Activated CD4-positive, CD25-positive, alpha-beta regulatory T cell treated with anti-CD3 and anti-CD28 coated beads, Interleukin-2, amount 50 U/mL, for 72 hours (primary cell): ENCODE data around the gene ZNF175.
"Not testable (repeated sequence)": the region's sequence is repeated elsewhere in the genome, so short reads cannot be mapped to it uniquely, and the experiment has no call there.

ENCODE experiments used
- DNase-seq: peaks from one replicate; pipeline ENCODE4 v3.0.0; 2021

Gene ZNF175

DNA sequence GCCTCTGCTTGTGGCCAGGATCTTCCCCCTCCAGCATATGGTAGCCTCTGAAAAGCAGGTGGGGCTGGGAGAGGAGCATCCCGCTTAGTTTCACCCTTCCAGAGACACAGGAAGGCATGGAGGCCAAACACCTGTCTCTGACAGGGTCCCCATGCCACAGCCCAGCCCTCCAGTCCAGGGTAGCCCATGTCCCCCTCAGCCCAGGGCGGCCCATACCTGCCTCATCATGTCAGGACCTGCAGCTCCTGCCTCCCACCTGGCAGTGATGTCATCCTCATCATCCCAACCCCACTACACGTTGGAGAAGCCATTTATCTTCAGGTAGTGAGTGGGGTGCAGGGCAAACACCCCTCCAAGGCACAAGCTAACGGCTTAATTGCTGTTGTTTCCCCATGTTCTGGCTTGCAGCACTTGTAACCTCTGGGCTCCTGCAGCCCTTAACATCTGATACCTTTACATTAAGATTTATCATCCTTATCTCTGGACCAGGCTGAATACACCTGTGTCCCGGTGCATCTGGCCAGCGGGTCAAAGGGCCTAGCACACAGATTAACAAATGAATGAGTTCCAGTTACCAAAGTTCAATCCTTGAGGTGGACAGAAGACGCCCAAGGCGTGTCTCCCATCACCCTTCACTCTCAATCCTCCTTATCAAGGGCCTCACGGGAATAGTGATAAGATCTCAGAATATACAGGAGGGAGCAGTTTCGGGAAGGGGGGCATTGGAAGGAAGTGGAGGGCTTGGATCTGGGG lies 22.2 kb downstream of the ZNF175 start:
- DNase-seq = no peak

DNA sequence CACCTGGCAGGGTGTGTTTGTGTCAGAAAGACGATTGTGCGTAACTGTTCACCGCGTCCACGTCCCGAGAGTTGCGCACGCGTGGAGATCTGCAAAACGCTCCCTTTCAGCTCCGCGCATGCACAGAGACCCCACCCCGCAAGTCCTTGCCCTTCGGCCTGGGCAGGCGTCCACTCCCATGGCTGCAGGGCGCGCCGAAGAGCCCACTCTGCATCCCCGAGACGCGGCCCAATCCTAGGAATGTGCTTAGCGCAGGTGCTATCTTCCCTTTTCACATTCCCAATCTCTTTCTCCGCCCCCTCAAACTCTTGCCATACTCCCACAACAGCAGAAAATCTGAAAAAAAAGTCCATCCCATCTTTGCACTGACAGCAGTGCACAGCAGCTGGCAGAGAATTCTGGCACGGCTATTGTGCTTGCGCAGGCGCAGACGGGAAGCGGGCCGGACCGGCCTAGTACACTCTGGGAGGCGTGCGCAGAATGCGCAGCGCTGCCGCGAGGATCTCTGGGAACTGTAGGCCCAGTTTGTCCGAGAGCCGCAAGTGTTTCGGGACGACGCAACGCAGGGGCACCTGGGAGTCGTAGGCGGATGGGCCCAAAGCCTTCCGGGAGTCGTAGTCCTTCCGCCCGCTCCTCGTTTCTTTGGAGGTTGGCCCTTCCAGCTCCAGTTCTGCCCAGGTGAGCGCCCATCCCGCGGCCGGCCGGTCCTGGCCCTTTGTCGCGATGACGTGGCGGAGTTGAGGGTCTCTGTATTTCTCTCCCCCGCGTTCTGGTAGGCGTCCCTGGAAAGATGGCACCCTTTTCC lies 23.1 kb downstream of the ZNF175 start:
- DNase-seq = peak; percentile 92

DNA sequence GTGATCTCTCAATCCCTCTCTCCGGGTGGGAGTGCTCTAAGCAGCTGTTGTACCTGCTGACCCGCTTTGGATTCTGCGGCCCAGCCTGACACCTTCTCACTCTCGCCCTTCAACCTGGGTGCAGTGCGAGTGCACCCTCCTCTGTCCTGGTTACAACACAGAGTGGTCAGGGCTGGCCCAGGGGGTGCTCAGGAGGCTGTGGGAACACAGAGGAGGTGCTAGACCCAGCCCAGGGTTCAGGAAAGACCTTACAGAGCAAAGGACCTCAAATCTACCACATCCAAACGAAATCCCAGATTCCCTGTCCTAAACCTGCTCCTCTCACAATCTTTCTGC lies 23.7 kb downstream of the ZNF175 start:
- DNase-seq = no peak

DNA sequence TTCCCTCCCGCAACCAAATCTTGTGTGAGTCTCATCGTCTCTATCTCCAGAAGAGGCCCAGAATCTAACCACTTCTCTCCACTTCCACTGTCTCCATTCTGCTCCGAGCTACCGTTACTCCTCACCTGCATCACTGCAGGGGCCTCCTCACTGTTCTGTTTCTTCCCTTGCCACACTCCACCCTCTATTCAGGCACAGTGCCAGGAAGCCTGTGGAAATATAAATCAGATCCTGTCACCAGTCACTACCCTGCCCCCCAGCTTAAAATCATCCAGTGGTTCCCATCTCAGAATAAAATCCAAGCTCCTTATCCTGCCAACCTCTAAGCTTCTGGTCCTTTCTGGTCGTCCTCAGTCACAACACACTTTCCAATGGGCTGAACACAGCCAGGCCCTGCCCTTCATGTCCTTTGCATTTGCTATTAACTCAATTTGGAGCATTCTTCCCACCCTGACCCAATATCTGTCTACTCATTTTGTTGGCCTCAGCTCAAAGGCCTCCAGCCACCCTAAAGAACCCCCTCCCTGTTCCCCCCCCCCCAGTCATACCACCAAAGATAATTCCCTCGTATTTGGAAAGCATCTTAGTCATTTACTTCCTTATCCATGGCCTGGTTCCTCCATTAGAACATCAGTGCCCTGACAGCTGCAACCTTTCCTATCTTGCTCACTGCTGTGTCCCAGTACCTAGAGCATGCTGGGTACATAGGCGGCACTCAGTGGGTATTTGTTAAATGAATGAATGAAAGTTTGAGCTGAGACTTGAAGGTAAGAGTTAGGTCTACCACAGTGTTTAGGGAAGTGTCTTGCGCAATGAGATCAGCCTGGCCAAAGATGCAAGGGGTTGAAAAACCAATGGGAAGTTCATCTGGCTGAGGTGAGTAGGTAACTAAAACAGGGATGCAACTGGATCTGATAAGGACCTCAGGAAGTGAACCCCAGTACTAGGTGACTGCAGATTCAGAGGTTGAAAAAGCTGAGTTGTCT lies 24.4 kb downstream of the ZNF175 start:
- DNase-seq = no peak

DNA sequence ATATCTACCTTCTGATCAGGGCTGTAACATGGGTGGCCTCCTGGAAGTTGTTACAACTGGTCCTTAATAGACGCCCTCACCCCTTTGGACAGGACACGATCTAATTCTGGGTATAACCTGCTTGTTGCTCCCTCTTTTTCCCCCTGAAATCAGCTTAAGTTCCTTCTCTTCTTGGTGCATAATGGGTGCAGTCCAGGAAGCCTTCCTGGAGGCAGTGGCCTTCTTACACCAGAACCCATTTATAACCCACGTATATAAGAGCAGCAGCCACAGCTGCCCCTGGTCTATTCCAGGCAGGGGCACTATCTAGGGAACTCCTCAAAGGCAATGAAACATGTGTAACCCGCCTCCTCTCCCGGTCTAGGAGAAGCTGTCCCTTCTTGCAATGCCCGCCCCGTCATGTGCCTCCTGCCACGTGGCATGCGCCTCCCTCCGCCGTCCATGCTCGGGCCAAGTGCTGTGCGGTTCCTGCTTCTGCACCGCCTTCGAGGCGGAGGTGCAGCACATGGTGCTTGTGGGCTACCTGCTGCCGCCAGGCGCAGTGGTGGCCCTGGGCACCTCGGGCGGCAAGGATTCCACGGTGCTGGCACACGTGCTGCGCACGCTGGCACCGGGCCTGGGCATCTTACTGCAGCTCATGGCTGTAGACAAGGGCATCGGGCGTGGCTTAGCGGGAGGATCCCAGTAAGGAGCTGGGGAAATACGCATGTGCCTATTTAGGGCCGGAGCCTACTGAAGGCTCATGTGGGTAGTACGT lies 27.3 kb downstream of the ZNF175 start:
- DNase-seq = no peak

DNA sequence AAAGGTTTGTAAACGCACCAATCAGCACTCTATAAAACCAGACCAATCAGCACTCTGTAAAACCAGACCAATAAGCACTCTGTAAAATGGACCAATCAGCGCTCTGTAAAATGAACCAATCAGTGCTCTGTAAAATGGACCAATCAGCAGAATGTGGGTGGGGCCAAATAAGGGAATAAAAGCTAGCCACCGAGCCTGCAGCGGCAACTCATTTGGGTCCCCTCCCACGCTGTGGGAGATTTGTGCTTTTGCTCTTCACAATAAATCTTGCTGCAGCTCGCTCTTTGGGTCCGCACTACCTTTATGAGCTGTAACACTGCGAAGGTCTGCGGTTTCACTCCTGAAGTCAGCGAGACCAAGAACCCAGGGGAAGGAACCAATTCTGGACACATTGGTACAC lies 28.0 kb downstream of the ZNF175 start:
- DNase-seq = no peak

DNA sequence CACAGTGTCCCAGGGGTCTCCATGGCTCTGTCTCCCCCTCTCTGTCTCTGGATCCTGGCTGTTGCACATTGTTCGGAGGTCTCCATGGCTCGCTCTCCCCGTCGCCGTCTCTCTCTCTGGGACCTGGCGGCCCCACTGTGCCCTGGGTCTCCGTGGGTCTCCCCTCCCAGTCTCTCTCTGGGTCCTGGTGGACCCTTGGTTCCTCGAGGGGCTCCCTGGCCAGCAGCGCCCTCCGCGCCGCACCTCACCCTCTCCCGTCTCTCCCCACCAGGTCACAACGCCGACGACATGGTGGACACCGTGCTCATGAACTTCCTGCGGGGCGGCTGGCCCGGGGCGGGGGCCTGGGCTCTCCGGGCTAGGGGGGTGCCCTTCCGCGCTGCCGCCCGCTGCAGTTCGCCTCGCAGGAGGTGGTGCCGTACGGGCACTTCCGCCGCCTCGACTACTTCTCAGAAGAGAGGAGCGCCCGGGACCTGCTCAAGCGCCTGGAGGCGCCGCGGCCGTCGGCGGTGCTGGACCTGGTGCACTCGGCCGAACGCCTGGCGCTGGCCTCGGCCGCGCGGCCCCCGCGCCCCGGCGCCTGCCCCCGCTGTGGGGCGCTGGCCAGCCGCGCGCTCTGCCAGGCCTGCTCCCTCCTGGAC lies 30.0 kb downstream of the ZNF175 start:
- no peak for DNase-seq

DNA sequence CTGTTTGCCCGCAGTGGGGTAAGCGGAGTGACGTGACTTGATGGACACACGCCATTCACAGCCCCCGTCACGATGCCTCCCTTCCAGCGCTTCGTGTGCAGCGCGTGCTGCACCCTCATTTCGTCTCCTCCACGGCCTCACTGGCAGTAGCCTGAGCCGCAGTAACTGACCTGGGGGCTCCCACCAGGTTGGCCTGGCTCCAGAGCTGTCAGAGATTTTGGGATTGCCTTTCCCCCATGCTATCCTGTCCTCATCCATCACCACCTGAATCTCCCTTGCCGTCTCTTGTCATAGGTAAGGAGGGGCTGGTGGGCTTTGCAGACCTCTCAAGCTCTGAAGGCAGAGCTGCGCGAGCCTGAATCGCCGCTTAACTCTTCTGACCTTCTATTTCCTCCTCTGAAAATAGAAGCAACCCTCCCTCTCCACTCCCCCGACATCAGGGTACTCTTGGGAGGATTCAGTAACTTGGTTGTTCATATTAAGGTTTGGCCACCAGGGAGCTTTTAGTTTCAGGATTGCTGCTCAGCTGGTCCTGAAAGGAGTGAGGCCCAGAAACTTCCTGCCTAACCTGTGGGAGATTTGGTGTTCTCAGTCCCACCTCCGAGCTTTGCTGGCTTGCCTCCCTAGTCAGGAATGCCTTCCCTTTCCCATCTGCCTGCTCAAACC lies 31.2 kb downstream of the ZNF175 start:
- no peak for DNase-seq

DNA sequence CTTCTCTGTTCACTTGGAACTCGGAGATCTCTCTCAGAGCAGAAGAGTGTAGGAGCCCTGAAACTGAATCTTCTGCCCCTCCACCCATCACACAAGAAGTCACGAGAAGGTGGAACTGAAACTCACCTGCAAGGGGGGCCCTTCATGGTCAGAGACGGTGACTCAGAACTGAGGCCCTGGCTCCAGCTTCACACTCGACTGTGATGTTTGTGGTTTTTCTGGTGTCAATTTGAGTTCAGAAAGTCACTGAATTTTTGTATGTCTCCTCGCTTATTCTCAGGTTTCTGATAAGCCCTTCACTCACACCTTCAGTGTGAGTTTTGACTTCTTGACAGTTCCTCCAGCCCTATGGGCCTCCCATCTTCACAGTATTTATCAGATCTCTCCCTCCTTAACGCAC lies 36.0 kb downstream of the ZNF175 start:
- no peak for DNase-seq

DNA sequence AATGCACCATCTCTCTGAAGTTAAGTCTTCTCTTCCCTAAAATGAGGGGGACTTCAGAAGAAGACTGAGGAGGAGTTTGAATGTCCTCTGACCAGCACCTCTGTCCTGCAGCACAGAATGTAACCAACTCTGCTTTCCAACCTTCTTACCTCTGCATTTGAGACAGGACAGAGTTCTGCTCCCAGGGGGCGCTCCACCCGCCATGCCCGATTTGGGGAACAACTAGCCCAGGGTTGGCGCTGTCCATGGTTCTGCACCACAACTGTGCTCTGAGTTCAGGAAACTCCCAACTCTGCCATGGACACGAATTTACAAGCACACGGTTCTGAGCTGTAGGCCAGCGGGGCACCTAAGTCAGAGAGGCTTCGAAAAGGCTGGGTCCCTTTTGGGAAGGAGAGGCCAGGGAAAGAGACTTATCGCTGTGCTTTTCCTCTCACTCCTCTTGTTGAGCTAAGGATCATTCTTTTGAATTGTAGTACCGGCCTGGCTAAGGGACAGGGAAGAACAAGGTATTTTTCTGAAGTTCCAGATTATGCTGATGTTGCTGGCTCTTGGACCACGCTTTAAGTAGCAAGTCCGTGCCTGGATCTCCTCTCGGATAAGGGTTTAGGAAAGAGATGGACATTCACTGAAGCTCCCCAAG lies 37.0 kb downstream of the ZNF175 start:
- no peak for DNase-seq

DNA sequence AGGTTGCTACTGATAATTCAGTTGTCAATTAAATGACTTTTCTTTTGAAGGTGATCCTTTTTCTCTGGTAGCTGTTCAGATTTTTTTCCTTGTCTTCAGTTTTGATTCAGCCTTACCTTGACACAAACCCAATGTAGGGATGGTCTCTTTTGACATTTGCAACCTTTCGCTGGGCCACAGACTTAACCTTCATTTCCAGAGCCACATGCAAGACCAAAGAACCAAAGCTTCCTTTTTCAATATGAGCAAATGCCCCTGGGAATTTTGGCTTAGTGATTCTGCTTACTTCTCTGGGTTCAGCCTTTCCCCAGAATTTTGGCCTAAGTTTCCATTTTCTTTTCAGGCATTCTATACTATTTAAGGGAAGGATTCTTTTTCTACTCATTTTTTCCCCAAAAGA lies 39.5 kb downstream of the ZNF175 start:
- no peak for DNase-seq

DNA sequence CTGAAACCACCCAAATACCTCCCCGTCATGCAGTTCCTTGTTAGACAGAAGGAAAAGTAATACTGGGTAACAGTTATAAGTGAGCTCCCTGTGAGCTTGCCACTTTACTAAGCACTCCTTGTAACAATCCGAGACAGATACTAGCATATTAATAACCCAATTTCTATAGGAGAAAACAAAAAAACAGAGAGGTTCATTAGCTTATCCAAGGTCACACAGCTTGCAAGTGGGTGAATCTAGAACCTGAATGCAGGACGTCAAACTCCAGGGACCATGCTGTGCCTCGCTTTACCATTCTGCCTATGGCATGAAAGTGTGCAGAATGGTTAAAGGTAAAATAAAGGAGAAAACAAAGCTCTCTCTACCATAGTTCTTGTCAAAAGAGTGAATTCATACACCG lies 43.7 kb downstream of the ZNF175 start:
- DNase-seq = no peak

DNA sequence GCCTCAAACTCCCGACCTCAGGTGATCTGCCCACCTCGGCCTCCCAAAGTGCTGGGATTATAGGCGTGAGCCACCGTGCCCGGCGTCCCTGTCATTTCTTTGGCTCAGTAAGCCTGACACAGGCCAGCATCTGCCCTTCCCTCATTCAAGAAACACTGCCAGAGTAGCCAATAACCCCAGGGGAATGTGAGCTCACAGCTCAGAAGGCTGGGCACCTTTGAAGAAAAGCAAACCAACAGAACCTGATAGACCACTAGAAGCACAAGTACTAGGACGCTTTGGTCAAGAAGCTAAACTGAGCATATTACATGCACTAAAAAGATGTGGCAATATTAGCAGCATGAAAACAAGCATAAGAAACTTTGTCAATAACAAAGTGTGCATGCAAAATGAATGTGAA lies 44.9 kb downstream of the ZNF175 start:
- no peak for DNase-seq

DNA sequence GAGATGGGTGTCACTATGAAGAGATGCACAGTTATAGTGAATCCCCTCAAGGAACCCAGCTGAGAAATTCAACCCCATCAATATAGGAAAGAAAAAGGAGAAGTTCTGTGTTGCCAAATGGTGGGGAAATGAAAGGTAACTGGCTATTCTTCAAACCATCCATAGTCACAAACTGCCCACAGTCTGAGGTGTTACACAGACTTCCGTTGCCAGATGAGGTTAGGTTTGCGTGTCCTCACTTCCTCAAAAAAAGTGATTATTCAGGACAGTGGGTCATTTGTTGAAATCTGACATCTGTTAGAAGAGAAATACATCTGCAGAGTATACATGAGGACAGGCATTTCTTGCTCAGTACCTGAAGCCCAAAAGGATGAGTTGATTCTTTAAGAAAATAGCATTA lies 50.1 kb downstream of the ZNF175 start:
- no peak for DNase-seq

DNA sequence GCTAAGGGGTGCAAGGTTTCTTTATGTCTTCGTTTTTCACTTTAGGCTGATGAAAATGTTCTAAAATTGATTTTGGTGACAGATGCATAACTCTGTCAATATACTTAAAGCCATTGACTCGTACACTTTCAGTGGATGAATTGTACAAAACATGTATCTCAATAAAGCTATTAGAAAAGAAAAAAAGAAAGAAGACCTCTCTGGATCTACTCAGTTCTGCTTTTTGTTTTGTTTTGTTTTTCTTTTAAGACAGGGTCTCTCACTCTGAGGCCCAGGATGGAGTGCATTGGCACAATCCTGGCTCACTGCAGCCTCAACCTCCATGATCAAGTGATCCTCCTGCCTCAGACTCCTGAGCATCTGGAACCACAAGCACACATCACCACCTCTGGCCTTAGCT lies 55.6 kb downstream of the ZNF175 start:
- DNase-seq = no peak

DNA sequence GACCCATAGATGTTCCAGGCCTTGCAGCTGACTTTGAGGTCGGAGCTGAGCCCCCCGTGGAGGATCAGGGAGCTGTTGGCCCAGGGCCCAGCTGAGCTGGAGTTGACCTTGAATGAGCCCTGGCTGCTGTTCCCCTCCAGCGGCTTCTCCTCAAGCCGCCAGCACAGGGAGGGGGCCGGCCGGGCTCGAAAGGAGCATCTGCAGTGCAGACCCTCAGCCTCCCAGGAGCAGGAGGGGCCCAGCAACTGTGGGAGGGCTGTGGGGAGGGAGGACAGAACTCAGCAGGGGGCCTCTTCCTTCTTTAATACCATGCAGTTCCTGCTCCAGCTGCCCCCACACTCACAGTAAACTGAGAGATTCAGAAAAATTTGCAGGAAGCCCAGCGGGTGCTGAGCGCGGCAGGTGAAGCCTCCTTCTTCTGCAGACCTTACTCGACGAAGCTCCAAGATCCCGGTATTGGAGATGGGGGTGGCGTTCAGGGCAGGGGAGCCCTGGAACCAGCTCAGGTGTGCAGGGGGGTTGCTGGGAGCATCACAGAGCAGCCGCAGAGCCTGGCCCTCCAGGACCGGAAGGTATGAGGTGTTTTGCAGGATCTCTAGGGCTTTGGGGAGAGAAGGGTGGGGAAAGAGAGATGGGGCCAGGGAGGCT lies 56.5 kb downstream of the ZNF175 start:
- DNase-seq = no peak

DNA sequence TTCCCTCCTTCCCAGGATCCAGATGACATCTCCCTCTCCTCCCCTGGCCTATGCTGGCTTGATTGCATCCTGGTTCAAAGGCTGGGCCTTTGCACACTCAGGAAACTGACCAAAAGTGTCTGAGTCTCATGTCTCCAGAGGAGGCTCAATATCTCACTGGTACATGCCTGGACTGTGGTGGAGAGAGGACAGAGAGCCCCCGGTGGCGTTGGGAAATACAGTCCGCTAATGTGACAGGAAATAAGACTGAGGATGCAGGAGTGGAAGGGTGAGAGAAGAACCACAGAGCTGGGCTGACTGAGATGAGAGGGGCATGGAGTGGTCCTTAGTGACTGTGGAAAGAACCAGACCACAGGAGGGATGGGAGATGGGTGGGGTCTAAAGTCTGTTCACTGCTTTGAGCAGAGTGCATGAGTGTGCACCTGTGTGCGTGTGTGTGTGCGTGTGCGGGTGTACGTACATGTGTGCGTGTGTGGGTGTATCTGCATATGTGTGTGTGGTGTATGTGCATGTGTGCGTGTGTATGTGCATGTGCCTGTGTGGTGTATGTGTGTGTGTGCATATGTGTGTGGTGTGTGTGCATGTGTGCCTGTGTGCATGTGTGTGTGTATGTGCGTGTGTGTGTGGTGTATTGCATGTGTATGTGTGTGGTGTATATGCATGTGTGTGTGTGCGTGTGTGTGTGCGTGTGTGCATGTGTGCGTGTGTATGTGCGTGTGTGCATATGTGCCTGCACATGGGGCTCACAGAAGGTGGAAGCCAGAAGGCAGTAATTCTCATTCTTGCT lies 57.3 kb downstream of the ZNF175 start:
- no peak for DNase-seq

DNA sequence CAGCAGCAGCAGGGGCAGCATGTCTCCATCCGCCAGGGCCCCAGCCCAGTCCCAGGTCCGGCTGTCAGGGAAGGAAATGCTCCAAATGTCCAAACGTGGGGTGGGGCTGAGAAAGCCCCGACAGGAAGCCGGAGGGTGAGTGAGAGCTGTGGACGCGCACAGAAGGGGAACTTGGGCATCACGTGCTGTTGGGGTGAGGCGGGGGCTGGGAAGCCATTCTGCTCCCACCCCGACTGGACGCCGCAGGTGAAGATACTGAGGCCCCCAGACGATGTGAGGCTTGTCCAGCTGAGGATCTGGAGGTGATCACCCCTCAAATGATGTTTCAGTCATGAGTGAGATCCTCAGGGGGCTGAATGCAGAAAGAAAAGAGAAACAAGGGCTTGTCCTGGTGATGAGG lies 59.2 kb downstream of the ZNF175 start, which contains the start of gene SIGLEC5:
Gene SIGLEC5, minus strand, starts transcription at position 87 of the 400 bp plus-strand sequence. Its CDS starts 66 bp downstream, at position 21.
- not testable (repeated sequence) for DNase-seq

DNA sequence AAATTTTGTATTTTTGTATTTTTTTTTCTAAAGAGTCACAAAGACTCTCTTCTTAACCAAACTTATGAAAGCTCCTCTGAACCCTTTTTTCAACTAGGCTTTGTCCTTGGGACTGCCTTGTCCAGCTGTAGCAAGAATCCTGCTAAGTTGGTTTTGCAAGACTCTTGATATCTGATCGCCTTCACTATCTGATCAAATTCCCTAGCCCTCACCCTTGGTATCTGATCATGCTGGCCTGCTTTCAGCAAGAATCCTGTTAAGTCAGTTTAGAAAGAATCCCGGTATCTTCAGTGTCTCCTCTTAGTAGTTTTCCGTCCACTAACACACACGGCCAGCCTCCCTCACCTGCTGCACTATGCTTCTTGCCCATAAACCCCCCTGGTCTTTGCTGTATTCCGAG lies 61.0 kb downstream of the ZNF175 start:
- DNase-seq = no peak
